ENCODE results near the gene USP10.

Gene USP10

DNA sequence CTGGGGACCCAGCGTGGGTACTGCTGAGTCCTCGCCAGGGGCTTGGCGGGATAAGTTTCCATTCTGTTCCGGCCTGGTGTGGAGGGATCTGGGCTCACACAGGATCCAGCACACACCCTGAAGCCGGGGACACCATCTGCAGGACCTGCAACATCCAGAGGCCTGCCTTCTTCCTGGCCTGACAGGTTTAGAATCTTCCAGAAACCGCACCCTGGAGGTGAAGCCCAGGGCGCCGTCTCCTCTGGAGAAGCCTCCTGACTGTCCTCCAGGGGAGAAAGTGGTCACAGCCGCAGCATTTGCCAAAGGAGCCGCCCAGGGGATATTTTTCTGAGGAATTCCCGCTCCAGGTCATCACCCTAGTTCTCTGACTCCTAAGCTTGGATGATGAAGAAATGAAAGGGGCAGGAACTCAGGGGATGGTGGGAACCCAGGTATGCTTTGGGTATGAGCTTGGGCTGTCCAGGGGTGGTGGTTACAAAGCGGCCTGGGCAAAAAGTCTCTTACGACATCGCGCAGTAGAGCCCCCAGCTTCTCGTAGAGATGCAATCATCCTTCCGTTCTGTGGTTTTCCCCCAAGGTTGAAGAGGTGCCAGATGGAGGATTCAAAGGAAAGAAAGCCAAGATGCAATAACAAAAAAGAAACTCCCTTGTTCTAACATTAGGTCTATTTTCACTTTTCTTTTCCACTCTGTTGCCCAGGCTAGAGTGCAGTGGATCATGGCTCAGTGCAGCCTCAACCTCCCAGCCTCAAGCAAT, 110.9 kb downstream of the USP10 start:
- DNase-seq, result no peak

DNA sequence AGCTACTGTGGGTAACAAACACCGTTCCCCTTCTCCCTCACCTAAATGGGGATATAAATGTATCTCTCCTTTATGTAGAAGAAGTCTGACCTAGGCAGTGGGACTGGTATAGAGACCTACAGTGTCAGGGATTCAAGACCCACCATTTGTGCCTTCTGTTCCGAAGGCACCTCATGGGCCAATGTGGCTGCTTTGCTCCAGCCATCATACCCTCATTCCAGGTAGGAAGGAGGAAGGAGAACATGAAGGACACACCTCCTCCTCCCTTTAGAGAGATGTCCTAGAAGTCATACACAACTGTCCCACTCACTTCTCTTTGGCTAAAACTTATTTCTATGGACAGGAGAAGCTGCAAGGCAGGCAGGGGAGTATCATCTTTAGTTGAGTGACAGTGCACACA, 111.7 kb downstream of the USP10 start:
- DNase-seq, result no peak

DNA sequence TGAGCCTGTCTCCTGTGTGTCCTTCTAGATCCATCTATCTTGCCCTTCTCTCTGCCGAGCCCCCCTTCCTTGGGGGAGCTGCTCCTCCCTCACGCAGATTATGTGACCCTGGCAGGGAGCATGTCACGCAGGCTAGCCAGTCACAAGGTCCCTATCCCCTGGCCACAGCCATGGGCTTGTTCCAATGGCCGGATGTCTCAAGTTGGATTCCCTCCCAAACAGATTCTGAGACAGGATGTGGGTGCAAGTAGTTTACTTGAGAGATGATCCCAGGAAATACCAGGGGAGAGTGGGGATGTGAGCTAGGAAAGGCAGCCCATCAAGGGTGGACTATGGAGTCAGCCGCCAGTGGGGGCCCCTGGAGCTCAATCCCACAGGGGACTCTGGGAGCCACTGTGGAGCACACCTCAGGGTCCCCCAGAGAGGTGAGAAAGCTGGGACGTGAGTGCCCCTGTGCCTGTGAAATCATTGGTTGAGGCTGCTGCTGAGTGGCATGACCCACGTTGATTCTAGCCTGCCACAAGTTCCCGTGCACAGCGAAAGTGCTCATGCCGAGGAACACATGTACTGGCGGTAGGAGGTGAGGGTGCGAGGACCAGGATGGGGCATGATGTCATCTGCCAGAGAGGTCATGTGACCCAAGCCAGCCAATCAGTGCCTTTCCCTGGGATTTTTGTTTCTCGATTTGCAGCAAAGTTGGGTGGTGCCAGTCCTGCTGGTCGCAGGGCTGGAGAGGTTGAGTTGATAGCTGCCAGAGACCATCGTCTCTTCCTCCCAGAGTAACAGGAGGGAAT, 113.5 kb downstream of the USP10 start:
- no peak for DNase-seq

DNA sequence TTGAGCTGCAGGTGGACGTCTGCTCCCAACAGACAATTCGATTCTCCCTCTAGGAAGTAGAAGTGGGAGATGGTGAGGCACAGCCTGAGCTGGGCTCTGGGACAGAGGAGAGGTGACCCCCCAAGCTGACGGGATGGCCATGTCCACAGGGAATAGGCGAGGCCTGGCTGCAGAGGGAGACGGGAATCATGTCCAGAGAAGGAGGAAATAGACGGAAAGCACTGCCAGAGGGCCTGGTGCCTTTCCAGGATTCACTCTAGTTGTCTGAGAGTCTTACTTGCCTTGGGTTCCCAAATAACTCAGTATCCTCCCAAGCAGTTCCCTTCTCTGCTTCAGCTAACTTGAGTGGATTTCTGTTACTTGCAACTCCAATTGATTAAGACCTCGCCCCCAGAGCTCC, 115.7 kb downstream of the USP10 start:
- no peak for DNase-seq

DNA sequence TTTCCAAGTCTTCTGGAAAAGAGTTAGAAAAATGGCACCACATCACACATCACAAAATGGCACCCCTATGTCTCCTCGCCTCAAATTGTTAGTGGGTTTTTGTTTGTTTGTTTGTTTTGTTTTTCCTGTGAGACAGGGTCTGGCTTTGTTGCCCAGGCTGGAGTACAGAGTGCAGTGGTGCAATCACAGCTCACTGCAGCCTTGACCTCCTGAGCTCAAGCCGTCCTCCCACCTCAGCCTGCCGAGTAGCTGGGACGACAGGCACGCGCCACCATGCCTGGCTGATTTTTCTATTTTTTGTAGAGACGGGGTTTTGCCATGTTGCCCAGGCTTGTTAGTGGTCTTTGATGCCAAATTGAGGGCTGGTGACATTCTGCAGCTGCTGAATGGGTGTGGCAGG, 116.2 kb downstream of the USP10 start:
- no peak for DNase-seq

DNA sequence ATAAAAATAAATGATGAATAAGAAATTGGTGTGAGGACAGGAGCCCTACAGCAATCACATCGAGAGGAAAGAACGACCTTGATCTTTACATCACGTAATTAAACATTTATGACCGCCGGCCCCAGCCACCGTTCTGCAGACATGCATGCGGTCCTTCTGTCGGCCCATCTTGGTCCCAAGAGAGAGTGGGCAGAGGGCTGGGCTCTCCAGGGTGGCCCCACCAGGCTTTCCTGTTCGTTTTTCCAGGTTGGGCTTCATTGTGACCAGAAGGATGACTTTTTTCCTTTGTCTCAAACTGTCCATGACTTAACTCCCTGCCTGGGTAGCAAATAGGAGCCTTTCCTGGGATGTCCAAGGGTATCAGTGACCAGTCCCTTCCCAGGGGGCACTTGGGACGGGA, 116.7 kb downstream of the USP10 start:
- DNase-seq, result no peak

DNA sequence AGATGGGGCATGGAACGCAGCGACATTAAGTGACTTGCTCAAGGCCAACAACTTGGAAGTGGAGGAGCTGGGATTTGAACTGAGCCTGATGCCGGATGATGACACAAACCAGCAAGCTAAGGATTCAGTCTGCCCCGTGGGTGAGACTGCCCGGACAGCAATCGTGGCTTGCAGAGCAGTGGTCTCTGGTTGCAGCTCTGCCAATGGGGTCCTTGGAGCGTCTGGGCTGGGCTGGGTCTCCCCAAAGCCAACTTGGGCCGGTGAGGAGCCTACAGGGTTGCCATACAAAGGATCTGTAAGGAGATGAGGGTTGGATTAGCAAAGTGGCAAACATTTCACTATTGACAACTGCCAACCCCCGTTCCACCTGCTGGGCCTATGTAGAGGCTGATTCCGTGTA, 117.4 kb downstream of the USP10 start:
- DNase-seq, result no peak

DNA sequence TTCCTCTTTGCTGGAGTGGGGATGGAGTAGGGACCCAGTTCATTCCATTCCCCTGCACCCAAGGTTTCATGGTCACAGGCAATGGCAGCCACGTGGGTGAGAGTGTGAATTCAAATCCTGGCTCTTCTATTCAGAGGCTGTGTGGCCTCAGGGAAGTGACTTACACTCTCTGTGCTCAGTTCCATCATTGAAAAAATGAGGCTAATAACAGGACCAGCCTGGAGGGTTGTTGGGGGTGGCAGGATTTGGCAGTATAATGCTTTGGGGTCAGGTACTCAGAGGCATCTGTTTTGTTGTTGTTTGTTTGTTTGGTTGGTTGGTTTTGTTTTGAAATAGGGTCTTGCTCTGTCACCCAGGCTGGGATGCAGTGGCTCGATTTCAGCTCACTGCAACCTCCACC, 117.8 kb downstream of the USP10 start:
- no peak for DNase-seq

DNA sequence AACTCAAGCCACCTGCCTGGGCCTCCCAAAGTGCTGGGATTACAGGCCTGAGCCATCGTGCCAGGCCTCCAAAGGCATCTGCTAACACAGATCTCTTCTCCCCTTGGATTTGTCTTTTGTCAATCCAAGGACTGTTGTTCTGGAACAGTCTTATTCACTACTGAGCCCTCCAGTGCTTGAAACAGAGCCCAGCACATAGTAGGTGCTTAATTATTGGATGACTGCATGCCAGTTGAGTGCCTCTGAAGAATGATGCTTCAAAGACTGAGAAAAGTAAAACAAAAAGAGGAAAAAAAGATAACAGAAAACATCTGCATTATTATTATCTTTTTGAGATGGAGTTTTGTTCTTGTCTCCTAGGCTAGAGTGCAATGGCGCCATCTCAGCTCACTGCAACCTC, 118.3 kb downstream of the USP10 start:
- no peak for DNase-seq

DNA sequence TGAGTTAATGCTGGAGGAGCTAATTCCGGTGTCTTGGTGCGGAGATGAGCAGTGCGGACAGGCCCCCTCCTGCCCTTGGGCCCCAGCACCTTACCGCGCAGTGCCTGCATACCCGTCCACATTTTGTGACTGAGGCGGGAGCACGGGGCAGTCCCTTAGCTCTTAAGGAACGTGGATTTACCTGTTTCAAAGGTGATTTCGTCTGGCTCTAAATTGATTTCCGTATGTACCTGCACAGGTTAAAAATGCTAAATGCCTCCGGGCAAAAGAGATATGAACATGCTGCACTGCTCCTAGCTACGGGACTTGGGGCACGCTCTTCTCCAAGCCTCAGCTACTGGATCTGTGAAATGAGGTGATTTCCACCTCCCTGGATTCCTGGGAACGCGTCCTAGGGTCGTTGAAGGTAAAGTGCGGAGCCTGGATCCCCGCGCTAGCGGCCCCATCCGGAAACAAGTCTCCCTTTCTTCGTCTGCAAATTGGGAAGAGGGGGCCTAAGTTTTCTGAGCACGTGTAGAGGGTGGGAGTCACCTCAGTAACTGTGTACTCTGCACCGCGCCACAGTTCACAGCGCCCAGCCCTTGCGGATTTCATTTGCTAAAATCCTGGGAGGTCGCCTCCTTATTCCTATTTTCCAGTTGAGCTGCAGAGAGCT, 119.3 kb downstream of the USP10 start:
- DNase-seq, result no peak

DNA sequence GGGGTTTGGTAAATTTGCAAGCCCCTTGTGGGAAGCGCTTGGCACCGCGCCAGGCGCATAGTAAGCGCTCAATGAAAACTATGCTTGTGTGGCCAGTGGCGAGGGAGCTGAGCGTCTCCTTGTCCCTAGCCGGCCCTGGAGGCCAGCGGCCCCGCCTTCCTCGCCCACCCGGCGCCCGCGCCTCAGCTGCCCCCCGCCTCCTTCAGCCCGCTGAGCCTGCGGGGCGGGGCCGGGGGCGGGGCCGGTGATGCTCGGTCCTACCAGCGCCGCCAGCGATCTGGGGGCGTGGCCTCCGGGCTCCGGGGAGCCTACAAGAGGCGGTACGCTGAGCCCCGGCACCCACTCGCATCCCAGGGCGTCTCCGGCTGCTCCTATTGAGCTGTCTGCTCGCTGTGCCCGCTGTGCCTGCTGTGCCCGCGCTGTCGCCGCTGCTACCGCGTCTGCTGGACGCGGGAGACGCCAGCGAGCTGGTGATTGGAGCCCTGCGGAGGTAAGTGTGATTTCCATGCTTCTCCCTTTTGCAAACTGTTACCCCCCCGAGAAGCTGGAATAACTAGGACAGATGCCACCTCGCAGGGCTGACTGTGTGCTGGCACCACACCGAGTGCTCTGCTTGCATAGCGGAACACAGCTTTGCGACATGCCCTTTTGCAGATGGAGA, 120.0 kb downstream of the USP10 start, which contains the start of gene CRISPLD2:
CRISPLD2 (plus strand) TSS at position 342 of the 661 bp plus-strand sequence. CDS start 18,511 bp downstream, outside the sequence.
- peak; percentile 87 for DNase-seq

DNA sequence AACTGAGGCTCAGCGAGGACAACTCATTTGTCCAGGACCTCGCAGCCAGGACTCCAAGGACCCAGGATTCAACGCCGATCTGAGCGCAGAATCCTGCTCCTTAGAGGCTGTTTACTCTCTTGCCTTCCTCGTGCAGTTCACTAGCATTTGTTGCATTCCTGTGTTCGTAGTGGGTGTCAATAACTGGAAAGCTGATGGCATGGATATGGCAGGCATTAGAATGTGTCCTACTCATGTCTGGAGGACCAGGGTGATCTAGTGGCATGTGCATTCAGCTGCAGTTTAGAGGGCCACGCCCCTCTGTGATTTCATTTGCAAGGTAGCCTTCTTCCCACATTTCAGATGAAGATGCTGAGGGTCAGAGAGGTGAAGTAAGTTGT, 120.5 kb downstream of the USP10 start:
- no peak for DNase-seq

DNA sequence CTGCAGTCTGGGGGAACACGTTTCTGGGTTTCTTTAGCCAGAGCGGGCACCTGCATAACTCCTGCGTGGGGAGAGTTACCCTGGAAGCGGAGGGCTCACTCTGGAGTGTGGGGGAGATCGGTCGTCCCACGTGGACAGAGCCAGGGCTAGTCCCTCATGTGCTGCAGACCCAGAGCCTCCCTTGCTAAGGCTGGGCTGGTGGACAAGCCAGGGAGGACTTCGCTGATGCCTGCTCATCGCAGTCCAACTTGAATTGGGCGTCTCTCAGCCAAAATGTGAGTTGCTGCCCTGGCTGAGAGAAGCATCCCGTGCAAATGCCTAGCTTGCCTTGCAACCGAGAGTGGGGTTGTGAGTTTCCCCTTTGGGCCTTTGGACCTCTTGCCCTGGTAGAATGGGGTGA, 121.0 kb downstream of the USP10 start:
- no peak for DNase-seq

DNA sequence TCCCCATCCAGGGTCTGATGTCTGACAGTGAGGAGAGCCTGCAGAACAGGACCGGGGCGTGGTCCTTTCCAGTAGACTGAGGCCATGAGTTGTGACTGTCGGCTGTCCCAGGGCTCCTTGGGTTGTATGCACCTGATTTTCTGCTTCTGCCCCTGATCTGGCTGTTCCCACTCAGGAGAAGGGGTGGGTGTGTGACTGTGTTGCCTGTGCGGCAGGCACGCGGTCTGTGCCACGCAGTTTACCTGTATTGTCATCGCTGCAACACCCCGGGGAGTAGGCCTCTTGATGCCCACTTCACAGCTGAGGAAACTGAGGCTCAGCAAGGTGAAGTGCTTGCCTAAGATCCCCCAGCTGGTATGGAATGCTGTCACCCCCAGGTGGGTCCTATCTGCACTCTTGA, 121.4 kb downstream of the USP10 start:
- no peak for DNase-seq

DNA sequence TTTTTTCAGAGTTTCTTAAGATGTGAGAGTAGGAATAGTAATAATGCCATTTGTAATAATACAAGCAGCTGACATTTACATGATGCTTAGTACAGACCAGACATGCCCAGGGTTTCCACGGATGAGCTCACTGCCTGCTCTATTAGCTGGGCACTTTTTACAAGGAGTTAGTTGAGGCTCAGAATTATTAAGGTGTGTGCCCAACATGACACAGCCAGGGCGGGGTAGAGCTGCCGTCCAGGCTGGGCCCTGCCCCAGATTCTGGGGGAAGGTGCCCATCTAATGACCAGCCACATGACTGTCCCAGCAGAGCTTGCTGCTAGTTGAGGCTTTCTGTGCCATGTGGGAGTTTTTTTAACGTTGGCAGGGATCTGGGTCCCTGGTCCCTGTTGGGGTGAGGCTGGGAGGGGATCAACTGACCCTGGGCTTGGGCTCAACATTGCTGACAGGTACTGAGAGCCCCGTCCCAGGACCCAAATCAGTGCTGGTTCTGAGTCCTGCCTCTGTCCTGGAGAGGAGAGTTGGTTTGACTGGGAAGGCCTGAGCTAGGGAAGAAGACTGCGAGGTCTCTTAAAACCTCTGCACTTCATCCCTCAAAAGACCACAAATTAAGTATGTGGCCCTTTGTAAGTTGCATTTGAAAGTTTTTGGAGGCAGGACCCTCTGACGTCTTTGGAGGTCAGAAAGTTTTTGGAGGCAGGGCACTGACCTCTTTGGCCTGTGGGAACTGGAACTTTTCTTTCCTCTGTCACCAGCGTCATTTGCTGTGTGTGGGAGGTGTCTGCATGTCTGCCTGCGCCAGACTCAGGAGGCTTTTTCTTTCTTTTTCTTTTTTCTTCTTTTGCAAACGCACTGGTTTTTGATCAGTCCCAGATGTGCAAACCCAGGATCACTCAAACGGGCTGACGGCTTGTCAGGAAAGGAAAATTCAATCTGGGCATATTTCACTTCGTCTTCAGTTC, 122.2 kb downstream of the USP10 start:
- no peak for DNase-seq

DNA sequence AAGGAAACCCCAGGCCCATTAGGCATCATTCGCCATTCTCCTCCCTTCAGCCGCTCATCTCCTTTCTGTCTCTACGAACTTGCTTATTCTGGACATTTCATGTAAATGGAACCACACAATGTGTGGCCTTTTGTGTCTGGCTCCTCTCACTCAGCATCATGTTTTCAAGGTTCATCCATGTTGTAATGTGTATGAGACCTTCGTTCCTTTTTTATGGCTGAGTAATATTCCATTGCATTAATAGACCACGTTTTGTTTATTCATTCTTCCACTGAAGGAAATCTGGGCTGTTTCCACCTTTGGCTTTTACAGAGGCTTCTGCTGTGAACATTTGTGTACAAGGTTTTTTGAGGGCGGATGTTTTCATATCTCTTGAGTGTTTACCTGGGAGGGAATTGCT, 123.2 kb downstream of the USP10 start:
- DNase-seq, result no peak

DNA sequence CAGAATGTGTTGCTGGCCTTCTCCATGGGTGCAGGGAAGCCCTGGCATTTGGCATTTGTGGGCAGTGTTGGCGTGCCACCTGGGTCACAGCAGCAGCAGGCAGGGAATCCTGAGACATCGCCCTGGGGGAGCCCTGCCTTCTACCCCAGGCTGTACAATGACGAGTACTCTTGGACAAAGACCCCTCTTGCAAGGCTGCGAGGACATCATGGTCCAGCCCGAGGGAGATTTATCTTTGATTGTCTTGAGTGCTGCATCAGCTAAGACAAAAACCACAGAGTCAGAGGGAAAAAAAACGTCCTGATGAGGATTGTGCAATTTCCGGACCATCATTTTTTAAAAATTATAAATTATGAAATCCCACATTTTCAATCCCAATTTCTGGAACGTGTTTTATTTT, 123.7 kb downstream of the USP10 start:
- DNase-seq, result no peak

DNA sequence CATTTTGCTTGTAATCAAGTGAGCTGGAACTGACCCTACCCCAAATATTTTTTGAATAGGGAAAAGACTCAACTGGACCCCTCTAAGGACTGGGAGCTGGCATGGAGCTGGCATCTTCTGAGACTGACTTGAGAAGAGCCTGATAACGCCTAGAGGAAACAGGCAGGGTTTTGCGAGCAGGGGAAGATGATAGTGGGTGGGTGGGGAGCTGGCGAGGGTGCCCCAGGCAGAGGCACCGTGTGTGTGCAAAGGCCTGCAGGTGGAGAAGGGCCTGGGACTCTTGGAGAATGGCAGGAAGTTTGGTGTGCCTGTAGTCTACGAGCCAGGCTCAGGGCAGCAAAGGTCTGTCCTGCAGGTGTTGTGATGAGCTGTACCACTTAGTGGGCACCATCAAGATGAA, 124.1 kb downstream of the USP10 start:
- DNase-seq, result no peak

DNA sequence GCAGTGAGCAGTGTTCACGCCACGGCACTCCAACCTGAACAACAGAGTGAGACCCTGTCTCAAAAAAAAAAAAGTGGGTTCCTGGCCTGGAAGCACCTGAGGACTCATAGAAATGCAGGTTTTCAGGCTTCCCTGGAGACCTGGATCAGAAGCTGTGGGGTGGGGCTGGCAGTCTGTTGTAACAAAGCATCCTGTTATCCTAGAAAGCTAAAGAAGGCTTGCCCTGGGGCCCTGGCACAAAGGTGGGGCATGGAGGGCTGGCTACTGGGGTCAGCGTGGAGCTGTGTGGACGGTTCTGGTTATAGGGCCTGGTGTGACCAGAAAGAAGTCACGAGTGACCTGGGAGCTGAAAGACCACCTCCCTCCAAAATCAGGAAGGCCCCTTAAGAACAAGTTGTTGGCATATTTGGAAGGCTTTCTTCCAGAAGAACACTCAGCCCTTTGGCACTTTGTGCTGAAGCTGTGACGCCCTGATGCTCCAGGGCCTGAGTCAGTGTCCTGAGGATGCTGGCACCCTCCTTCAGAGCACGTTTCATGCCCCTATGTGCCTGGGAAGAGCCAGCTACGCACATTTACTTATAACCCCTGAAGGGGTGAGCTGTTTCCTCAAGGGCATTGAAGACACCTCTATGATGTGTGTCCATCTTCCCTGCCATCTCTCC, 126.2 kb downstream of the USP10 start:
- DNase-seq, result no peak

DNA sequence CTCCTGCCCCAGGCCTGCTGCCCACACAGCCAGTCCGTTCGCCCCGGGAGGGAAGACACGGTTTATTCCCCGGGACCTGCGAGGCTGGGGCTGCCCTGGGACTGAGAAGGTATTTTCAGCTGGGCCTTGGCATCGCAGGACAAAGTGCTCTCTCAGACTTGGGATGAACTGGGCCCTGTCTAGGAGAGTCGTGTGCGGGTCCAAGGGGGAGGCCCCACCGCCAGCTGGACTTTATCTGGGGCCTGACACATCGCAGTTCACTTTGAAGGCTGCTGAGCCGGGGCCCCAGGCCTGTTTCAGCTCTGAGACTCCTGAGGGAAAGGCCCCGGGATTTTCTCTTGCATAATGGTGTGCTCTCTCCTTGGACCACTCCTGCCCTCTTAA, 126.8 kb downstream of the USP10 start:
- DNase-seq, result no peak

DNA sequence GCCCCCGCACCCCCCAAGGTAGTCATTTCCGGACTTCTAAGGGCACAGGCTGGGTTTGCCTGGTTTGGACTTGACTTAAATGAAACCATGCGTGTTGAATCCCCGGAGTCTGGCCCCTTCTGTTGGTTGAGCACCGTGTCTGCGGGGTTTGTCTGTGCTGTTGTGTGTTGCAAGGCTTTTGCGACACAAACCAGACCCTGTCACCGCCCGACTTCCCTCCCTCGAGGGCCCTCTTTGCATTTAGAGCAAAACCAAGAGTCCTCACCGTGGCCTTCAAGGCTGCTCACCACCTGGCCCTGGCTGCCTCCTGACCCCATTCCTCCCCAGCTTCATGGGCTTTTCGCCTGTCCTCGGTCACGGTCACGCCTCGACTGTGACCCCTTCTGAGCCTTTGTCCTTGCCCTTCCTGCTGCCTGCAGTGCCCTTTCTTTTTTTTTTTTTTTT, 127.4 kb downstream of the USP10 start:
- no peak for DNase-seq

DNA sequence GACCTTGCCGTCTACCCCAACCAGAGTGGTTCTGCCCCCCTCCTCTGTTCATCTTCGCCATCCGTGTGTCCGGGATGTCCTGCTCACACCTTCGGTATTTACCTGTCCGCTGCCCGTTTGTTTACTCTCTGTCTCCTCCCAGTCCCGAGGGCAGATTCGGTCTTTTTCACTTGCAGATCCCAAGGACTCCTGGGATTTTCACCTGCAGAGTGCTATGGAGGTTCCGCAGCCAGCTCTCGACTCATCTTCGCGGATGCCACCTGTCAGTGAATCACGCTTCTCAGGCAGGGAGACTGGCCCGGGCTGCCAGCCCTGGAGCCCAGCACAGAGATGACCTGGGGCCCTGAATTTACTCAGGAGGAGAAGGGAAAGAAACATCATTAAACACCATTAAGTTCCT, 128.1 kb downstream of the USP10 start:
- no peak for DNase-seq
